VCaP (cell line): ENCODE measurements around the gene SNAI3.
"Not testable (repeated sequence)": the region's sequence is repeated elsewhere in the genome, so short reads cannot be mapped to it uniquely, and the experiment has no call there.

Experiments used
- H3K27ac ChIP-seq: fragments of 450-650 bp; 2 replicates; pipeline ENCODE4 v1.5.1; 2017
- TF ChIP-seq, protein P1 (sequence below): fragments of 450-650 bp; conservative IDR thresholded peaks from 2 replicates; pipeline ENCODE4 v1.5.1; 2017; ENCODE audit warnings: mild to moderate bottlenecking, moderate library complexity

Gene SNAI3

DNA sequence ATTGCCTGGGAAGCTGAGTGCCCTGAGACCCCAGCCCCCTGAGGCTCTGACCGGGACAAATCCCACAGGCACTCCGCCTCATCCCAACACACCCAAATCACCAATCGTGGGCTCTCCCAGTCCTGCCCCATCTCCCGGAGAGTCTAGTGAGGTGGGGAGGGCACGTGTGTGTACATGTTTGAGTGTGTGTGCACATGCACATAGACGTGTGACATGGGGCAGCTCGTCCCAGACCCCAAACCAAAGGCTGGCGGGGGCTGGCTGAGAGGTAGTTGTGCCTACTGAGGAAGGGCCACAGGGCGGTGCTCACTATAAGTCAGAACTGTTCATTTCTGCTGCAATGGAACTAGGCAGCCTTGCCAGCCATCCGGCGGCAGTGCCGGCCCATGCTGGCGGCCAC lies 8.6 kb downstream of the SNAI3 start:
- no peak overlapping the region for H3K27ac ChIP-seq
- TF ChIP-seq, protein P1, sequence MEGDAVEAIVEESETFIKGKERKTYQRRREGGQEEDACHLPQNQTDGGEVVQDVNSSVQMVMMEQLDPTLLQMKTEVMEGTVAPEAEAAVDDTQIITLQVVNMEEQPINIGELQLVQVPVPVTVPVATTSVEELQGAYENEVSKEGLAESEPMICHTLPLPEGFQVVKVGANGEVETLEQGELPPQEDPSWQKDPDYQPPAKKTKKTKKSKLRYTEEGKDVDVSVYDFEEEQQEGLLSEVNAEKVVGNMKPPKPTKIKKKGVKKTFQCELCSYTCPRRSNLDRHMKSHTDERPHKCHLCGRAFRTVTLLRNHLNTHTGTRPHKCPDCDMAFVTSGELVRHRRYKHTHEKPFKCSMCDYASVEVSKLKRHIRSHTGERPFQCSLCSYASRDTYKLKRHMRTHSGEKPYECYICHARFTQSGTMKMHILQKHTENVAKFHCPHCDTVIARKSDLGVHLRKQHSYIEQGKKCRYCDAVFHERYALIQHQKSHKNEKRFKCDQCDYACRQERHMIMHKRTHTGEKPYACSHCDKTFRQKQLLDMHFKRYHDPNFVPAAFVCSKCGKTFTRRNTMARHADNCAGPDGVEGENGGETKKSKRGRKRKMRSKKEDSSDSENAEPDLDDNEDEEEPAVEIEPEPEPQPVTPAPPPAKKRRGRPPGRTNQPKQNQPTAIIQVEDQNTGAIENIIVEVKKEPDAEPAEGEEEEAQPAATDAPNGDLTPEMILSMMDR = no peak

- TF ChIP-seq, protein P1 = no peak
- no peak overlapping the region for H3K27ac ChIP-seq
These were observed 9.6 kb downstream of the SNAI3 start for GRCh38 chr16:88676502-88677242.

DNA sequence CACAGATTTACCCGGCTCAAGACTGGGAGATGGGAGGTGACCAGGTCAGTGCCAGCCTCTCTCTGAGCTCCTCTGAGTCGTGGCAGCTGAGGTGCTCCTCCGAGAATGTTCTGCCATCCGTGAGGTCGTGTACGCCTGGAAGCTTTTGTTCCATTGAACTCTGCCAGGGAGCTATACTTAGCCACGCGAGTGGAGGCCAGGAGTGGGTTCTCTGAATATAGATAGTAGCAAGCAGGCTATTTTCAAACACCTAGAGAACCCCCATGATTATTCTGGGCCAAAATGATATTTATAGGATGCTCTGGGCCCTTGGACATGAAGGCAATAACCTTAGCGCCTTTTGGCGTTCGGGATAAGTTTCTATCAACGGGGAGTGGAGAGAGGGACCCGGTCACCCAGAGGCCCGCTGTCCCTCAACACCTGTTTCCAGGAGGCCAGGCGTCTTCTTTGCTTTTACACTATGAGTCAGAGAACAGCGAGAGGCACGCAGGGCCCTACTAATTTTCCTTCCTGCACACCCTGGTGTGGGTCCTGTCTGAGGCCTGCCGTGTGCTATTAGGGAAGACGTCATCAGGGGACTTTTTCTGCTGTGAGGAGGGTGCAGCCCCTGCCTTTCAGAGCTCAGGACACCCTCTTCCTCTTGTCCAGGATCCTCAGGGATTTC lies 12.5 kb downstream of the SNAI3 start:
- TF ChIP-seq, protein P1 = no peak
- no peak overlapping the region for H3K27ac ChIP-seq

GRCh38 chr16:88672776-88673175 lies 13.5 kb downstream of the SNAI3 start:
- TF ChIP-seq, protein P1 = no peak
- H3K27ac ChIP-seq = no peak overlapping the region

DNA sequence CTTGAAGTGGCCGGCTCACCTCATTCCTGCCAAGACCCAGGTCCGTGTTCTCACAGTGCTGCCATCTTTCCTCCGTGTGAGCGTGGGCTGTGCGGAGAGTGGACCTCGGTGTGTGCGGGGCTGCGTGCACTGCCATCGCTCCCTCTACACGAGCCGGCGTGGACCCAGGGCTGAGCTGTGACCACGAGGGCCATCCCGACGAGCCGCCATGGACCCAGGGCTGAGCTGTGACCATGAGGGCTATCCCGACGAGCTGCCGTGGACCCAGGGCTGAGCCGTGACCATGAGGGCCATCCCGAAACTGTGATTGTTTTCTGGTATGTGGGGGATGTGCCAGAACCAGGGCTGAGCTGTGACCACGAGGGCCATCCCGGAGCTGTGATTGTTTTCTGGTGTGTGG lies 14.5 kb downstream of the SNAI3 start:
- TF ChIP-seq, protein P1 = no peak
- H3K27ac ChIP-seq = no peak overlapping the region

DNA sequence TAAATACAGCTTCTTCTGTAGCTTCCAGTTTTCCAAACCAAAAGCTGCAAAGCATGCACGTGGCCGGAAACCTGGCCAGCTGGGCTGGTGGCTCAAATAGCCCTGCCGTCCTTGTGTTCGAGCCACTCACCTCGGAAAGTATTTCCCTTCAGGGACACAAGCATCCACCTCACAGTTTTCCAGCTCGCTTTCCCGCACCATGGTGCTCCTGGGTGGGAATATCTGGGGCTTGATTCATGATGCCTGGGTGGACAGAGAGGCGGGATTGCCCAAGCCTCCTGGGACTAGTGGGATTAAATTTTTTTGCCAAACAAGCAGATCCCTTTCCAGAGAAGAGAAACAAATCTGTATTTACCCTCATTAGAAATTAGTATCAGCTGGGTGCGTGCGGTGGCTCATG lies 16.3 kb downstream of the SNAI3 start:
- no peak overlapping the region for H3K27ac ChIP-seq
- TF ChIP-seq, protein P1 = no peak

GRCh38 chr16:88669493-88669892 lies 16.8 kb downstream of the SNAI3 start:
- not testable (repeated sequence) for H3K27ac ChIP-seq

DNA sequence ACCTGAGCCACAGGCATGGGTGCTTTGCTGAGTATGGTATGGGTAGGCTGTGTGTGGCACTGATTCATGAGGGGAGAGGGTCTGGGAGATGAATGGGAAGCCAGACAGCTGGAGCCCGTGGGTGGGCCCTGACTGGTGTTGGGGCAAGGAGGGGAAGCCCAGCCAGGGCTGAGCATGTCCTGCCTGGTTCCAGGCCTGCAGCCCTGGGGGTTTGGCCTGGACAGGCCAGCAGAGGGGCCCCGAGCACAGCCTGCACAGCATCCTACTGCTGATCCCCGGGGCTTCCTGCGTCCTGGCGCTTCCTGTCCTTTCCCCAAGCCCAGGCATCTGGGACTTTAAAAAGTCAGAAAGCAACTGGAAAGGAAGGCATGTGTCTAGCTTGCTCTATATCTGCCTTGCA lies 18.8 kb downstream of the SNAI3 start:
- H3K27ac ChIP-seq = no peak overlapping the region
- TF ChIP-seq, protein P1 = no peak
